Activated naive CD8-positive, alpha-beta T cell treated with anti-CD3 and anti-CD28 coated beads, Interleukin-2, amount 50 U/mL, for 16 hours (primary cell): ENCODE measurements around the gene NLRP7.
"Not testable (repeated sequence)": the region's sequence is repeated elsewhere in the genome, so short reads cannot be mapped to it uniquely, and the experiment has no call there.

Experiments used
- DNase-seq: peaks from one replicate; pipeline ENCODE4 v3.0.0-alpha.2; 2020; ENCODE audit warnings: low read depth, low spot score

NLRP7 gene

DNA sequence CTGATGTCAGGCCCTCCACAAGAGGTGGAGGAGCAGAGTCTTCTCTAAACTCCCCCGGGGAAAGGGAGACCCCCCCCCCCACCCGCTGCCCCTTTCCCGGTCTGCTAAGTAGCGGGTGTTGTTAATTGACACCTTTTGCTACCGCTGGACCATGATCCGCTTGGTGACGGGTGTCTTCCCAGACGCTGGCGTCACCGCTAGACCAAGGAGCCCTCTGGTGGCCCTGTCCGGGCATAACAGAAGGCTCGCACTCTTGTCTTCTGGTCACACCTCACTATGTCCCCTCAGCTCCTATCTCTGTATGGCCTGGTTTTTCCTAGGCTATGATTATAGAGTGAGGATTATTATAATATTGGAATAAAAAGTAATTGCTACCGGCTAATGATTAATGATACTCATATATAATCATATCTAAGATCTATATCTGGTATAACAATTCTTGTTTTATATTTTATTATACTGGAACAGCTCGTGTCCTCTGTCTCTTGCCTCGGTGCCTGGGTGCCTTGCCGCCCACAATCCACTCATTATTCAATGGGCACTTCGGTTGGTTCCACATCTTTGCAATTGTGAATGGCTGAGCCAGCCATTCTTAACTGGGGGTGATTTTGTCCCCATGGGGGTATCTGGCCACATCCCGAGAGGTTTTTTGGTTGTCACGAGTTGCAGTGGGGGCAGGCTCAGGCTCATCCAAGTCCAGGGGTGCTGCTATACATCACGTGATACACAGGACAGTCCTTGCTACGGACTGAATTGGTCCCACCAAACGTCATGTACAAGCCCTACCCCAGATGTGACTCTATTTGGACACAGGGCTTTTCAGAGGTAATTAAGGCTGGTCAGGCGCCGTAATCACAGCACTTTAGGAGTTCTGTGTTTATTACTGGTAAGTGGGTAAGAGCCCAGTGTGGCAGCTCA, 27.4 kb downstream of the NLRP7 start:
- DNase-seq, result not testable (repeated sequence)

DNA sequence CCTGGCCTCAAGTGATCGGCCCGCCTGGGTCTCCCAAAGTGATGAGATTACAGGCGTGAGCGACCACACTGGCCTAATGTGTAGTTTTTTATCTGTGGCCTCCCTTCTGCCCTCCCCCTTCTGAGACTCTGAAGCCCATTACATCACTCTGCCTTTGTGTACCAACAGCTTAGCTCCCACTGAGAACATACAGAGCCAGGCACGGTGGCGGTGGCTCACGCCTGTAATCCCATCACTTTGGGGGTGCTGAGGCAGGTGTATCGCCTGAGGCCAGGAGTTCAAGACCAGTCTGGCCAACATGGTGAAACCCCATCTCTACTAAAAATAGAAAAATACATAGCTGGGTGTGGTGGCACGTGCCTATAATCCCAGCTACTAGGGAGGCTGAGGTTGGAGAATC, 28.8 kb downstream of the NLRP7 start:
- DNase-seq, result no peak

DNA sequence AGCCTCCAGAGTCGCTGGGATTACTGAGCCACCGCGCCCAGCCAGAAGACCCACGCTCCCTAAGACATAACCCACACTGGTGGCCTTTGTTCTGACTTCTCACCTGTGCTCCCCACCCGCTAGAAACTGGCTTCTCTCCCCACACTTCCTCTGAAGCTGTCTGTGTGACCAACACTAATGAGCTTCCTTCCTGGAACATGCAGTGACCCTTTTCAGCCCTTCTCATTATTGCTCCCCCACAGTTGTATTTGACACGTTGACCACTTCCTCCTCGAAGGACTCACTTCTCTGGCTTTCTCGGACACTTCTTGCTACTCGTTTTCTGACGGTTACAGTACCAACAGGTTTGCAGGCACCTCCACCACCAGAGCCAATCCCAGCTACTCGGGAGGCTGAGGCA, 30.5 kb downstream of the NLRP7 start:
- DNase-seq, result no peak

DNA sequence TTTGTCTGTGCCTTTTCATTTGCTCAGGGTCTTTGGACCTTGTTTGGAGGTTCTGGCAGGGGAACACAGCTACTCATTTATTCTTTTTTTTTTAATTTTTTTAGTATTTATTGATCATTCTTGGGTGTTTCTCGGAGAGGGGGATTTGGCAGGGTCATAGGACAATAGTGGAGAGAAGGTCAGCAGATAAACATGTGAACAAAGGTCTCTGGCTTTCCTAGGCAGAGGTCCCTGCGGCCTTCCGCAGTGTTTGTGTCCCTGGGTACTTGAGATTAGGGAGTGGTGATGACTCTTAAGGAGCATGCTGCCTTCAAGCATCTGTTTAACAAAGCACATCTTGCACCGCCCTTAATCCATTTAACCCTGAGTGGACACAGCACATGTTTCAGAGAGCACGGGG, 39.4 kb downstream of the NLRP7 start:
- DNase-seq, result not testable (repeated sequence)

DNA sequence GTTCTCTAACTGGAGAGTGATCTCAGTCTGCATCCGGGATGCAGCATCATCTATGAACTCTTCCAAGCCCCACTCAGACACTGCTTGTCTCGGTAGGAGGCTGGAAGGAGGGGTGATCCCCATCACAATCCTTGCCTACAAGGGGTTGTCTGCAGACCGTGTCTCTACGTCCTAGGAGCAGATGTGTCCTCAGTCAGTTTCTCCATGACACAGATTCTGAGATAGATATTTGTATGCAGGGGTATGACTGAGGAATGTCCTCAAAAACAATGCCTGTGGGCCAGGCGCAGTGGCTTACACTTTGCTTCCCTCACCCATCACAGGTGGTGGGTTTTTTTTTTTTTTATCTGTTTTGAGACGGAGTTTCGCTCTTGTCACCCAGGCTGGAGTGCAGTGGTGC, 40.5 kb downstream of the NLRP7 start:
- no peak for DNase-seq

DNA sequence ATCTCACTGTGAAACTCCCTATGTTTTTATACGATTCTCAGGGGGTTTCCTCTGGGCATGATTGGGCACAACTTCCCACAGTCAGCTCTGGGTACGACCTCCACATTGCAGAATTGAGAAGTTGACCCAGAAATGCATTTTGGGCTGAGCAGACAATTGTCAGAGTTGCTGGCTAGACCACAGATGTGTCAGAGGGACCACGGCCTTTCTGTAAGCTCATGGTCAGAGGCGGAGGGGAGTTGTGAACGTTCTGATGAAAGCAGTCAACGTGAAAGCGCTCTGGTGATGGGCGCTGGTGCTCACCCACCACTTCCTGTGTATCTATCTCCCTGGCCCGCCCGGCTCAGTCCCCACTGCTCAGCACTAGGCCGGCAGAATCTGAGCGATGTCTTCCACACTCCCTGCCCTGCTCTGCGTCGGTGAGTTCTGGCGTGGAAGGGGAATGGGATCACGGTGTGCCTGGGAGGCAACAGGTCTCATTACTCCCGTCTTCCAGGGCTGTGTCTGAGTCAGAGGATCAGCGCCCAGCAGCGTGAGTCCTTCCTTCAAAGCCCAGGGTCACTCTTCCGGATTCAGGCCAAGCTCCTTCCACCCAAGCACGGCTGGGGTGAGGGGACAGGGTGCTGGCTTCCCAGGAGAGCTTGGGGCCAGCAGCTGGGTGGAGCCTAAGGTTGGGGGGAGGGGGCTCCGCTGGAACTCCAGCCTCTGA, 41.4 kb downstream of the NLRP7 start, which contains the start of gene NCR1:
NCR1 (plus strand) TSS at position 346 of the 709 bp plus-strand sequence; CDS start at position 386, 40 bp downstream.
- no peak for DNase-seq

DNA sequence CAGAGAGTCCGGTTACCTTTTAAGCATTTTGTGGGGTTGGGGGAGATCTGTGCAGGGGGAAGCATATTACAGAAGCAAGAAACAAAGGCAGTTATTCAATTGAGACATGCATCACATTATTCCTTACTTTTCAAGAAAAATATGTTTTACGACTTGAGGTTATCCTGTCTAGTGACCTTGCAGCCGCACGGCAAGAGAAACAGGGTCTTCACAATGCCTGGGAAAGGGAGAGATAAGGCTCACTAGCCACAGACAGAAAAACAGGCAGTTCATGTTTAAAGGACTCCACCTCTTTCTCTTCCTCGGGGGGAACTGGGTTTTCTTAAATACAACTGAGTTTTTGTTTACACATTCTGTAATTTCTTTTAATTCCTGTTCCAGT, 41.9 kb downstream of the NLRP7 start:
- DNase-seq, result no peak

DNA sequence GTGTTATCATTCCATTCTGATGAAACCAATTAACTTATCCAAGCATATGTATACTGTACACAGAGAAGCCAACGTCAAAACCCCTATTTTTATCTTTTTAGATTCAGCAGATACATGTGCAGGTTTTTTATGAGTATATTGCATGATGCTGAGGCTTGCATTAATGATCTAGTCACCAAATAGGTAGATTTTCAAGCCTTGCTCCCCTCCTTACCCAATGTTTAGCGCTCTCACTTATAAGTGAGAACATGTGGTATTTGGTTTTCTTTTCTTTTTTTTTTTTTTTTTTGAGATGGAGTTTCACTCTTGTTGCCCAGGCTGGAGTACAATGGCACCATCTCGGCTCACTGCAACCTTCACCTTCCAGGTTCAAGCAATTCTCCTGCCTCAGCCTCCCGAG, 43.1 kb downstream of the NLRP7 start:
- not testable (repeated sequence) for DNase-seq

DNA sequence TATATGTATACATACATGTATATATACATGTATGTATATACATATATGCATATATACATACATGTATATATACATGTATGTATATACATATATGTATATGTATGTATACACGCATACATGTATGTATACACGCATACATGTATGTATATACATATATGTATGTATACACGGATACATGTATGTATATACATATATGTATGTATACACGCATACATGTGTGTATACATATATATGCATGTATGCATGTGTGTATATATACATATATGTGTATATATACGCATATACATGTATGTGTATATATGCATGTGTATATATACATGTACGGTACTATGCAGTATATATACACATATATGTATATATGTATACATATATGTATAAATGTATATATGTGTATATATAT, 44.0 kb downstream of the NLRP7 start:
- no peak for DNase-seq

DNA sequence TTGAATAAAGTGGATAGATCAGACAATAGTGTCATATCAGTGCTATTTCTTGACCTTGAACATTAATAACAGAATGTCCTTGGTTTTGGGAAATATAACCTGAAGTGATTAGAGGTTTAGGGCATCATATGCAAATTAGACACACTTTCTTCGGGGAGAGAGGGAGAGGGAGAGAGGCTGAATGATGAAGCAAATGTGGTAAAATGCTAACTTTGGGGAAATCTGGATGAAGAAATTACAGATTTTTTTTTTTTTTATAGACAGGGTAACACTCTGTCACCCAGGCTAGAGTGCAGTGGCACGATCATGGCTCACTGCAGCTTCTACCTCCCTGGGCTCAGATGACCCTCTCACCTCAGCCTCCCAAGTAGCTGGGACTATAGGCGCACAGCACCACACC, 45.3 kb downstream of the NLRP7 start:
- no peak for DNase-seq

DNA sequence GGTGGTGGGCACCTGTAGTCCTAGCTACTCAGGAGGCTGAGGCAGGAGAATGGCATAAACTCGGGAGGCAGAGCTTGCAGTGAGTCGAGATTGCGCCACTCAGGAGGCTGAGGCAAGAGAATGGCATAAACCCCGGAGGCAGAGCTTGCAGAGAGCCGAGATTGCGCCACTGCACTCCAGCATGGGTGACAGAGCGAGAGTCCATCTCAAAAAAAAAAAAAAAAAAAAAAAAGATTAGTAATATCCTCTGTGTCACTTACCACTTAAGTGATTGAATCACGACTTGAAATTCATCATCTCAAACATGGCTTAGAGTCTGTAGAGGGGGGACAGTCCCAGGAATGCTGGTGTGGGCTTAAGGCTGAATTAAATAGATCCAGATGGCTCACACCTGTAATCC, 46.2 kb downstream of the NLRP7 start:
- DNase-seq, result not testable (repeated sequence)

DNA sequence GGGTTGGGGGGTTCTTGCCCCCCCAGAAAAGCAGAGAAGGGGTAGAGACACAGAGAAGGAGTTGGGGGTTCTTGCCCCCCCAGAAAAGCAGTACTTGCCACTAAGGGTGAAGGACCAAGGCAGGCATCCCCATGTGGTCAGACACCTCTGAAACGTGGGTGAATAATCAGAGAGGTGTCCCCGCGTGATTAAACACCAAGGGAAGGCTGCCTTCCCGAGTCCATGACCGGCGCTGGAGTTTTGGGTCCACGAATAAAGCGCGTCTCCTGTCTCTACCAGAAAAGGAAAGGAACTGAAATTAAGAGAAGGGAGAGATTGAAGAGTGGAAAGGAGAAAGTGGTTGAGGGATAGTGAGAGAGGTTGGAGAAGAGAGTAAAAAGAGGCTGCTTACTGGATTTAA, 47.7 kb downstream of the NLRP7 start:
- not testable (repeated sequence) for DNase-seq

DNA sequence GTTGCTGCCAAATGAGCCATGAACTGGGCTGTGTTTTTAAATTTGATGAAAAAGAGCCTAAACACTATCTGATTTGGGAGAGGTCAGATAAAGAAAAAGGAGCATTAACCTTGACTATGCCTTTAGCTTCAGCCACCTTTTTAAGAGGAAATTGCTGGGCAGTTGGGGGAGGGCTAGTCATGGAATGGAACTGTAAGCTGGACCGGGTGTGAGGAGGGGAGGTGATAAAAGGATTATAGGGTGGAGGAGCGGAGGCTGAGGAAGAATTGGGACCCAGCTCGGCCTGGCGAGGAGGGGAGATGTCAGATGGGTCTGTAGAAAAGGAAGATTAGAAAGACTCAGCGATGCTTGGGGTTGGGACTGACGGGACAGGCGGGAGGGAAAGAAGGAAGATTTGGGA, 48.6 kb downstream of the NLRP7 start:
- DNase-seq, result not testable (repeated sequence)

DNA sequence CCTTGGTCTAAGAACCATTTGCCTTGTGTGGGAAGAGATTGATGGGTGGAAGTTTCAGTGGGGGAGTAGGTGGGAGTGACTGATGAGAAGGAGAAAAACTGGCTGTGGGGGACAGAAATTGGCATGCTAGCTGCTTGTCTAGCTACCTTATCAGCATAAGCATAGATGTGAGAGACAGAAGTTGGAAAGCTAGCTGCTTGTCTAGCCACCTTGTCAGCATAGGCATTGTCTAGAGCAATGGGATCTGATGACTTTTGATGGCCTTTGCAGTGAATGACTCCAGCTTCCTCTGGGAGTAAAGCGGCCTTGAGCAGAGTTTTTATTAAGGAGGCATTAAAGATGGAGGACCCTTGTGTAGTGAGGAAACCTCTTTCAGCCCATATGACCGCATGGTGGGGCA, 51.3 kb downstream of the NLRP7 start:
- no peak for DNase-seq

DNA sequence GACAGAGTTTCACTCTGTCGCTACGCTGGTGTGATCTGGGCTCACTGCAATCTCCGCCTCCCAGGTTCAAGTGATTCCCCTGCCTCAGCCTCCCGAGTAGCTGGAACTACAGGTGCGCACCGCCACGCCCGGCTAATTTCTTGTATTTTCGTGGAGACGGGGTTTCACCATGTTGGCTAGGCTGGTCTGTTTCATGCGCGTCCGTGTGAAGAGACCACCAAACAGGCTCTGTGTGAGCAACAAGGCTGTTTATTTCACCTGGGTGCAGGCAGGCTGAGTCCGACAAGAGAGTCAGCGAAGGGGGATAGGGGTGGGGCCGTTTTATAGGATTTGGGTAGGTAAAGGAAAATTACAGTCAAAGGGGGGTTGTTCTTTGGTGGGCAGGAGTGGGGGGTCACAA, 53.2 kb downstream of the NLRP7 start:
- DNase-seq, result not testable (repeated sequence)

DNA sequence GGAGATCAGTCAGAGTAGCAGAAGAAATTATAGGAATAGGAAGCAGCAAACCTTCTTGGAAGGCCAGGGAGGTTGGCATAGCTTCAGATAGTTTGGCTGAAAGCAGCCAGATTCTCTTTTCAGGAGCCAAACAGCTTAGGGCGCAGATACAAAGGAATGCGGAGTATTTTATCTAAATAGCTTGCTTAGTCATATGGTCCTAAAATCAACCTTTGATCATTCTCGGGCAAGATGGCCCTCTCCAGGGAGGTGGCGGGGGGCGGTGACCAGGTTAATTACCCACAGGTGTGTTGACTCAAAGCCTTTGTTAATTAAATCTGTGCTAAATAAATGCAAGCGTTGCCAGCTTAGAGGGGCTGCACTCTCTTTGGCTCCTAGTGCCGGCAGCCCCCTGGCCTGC, 53.9 kb downstream of the NLRP7 start:
- DNase-seq, result no peak

DNA sequence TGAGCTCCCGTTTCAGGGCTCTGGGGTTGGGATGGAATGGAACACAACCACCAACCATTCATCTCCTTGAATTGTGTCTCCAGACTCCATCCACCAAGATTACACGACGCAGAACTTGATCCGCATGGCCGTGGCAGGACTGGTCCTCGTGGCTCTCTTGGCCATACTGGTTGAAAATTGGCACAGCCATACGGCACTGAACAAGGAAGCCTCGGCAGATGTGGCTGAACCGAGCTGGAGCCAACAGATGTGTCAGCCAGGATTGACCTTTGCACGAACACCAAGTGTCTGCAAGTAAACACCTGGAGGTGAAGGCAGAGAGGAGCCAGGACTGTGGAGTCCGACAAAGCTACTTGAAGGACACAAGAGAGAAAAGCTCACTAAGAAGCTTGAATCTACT, 57.8 kb downstream of the NLRP7 start:
- DNase-seq, result no peak

DNA sequence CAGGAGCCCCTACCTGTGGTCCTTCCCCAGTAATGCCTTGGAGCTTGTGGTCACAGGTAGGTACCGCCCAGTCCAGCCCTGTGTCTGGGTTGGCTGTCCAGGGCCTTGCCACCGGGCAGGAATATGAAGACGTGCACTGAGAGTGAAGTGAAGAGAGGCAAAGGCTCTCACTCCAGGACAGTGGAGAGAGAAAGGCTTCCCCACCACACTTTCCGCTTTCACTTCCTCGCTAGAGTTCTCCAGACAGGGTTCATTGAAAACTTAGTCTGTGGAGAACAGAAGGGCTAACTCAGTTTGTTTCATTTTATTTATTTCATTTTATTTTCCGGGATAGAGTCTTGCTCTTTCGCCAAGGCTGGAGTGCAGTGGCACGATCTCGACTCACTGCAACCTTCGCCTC, 59.1 kb downstream of the NLRP7 start:
- DNase-seq, result no peak

DNA sequence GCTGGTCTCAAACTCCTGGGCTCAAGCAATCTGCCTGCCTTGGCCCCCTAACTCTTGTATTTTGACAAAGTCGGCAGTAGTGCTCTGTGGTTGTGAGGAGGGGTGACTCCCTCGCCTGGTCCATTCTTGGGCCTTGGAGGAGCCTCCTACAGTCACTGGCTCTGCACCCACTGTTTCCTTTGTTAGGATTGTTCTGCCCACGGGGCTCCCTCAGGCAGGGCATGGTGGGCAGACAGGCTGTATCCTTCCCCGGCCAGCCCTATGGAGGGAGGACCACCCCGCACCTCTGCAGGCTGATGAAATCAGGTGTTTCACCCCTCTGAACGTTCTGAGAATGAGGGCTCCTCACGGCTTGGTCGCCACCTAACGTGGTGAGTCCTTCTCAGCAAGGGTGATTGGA, 64.1 kb downstream of the NLRP7 start:
- DNase-seq, result no peak

DNA sequence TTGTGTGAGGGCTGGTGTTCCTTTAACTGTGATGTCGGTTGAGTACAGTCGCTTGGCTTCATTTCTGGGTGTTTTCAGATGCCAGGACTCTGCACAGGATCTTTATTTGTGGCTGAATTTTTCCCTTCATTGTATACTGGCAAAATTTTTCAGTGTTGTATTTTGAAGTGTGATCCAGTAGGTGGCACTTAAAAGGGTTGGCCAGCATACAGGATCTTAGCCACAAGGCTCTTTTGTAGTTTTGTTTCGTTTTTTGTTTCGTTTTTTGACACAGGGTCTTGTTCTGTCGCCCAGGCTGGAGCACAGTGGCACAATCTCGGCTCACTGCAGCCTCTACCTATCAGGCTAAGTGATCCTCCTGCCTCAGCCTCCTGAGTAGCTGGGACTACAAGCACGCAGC, 64.6 kb downstream of the NLRP7 start:
- no peak for DNase-seq

DNA sequence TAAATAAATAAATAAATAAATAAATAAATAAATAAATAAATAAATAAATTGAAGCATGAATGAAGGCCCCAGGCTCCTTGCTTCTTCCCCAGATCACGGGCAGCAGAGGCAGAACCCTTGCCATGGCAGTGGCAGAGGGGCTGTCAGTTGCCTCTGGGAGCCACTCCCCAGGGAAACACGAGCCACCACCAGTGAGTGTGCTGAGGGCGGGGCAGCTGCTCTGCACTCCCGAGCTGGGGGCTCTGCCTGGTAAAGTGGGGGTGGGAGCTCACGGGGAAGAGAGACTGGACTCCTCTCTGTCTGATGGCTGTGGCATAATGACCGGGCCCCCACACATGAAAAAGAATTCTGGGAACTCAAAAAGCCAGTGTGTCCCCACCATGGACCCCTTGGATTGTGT, 65.4 kb downstream of the NLRP7 start:
- DNase-seq, result no peak

DNA sequence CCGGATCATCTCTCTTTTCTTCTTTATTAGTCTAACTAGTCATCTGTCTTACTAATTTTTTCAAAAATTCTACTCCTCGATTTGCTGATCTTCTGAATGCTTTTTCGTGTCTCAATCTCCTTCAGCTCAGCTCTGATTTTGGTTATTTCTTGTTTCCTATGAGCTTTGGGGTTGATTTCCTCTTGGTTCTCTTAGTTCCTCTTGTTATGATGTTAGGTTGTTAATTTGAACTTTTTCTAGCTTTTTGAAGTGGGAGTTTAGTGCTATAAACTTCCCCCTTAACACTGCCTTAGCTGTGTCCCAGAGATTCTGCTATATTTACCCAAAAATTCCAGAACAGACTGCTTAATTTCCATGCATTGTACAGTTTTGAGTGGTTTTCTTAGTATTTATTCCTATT, 69.9 kb downstream of the NLRP7 start:
- no peak for DNase-seq

DNA sequence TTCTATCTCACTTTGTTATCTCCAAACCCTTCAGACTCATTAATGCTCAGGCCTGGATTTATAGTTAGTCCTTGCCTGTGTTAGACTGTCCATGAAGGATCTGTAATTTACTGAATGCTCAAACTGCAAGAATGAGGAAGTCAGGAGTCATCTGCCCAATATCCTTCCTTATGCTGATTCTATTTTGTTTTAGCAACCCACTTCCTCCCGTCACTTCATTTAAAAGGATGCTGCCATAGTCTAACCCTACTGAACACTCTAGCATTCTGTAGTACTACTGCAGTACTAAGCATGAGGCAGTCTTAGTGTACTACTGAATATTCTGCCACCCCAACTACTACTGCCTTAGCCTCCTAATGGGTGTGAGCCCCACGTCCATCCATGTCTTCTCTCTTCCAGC, 71.8 kb downstream of the NLRP7 start:
- DNase-seq, result no peak
